Cardiac fibroblast (primary cell): Measurements from ENCODE around the gene CCL13.

Source experiments
- DNase-seq, 2 donors: peaks; one replicate each; pipeline versions ENCODE4 v3.0.0 to v3.0.0-alpha.2; 2010; ENCODE audit warnings: low read depth in 2 of 2
- H3K4me3 ChIP-seq, 2 donors: replicated peaks in 1 of 2; 1 replicate in 1 of 2; 2 replicates in 1 of 2; pipeline ENCODE4 v1.5.1; 2011; ENCODE audit warnings: low read depth in 2 of 2, low read length in 2 of 2, mild to moderate bottlenecking in 2 of 2, moderate library complexity in 1 of 2
- CTCF ChIP-seq: IDR thresholded peaks from one replicate; pipeline ENCODE4 v1.5.1; 2011; ENCODE audit warnings: low read depth, mild to moderate bottlenecking, low read length, inconsistent platforms

Gene CCL13

DNA sequence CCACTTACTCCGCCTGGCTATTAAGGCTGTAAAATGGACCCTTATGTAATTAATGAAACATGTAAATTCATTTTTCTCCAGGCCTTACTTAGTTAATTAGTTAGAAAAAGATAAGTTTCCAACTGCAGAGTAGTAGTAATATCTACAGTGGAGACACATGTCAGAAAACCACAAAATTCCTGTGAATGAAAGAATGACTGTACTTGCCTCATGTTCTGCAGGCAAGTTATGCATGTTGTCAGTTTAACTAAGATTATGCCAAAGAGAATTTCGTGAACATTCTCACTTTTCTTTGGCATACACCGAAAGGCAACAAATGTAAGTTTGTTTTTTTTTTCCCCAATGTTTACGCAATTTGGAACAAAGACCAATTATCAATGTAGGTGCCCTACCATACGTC, 23.6 kb downstream of the CCL13 start:
- DNase-seq, result peak; percentile 38 to 40
- no peak overlapping the region for H3K4me3 ChIP-seq
- no peak for TF ChIP-seq CTCF

- peak; percentile 26 to 67 for DNase-seq
- H3K4me3 ChIP-seq, result no peak overlapping the region
- TF ChIP-seq CTCF, result no peak
These were observed 26.4 kb downstream of the CCL13 start for GRCh38 chr17:34382621-34383124.

DNA sequence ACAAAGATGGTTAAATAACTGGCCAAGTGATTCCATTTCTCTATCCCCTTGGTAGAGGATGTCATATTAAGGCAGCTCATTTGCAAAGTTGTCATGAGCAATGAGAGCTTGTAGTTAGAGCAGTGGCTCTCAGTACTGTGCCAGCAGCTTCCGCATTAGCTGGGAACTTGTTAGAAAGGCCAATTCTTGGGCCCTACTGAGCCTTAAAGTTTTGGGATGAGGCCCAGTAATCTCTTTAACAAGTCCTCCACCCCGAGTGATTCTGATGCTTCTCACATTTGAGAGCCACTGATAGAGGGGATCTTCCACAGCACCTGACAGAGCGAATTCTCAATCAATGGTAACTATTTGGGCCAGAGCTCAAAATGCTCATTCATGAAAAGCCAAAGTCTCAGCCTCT, 26.9 kb downstream of the CCL13 start:
- H3K4me3 ChIP-seq, result no peak overlapping the region

DNA sequence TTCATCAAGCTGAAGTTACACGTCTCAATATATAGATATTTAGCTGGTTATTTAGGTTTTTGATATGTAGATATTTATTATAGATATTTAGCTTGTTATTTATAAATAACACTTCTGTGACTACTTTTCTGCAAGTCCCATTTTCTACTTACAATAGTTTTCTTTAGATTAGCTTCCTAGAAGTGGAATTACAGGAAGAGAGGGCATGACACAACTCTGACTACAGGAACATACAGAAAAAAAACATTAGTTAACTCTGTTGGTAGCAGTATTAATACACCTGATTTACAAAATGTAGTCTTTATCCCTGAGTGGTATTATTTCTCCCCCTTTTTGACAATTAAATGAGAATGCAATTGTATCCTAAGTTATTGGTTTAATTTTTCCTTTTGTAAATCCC, 28.0 kb downstream of the CCL13 start:
- H3K4me3 ChIP-seq, result no peak overlapping the region
- no peak for DNase-seq
- no peak for TF ChIP-seq CTCF

More for the DNA sequence above, 26.9 kb downstream of the CCL13 start:
- DNase-seq, result no peak
- TF ChIP-seq CTCF, result no peak

DNA sequence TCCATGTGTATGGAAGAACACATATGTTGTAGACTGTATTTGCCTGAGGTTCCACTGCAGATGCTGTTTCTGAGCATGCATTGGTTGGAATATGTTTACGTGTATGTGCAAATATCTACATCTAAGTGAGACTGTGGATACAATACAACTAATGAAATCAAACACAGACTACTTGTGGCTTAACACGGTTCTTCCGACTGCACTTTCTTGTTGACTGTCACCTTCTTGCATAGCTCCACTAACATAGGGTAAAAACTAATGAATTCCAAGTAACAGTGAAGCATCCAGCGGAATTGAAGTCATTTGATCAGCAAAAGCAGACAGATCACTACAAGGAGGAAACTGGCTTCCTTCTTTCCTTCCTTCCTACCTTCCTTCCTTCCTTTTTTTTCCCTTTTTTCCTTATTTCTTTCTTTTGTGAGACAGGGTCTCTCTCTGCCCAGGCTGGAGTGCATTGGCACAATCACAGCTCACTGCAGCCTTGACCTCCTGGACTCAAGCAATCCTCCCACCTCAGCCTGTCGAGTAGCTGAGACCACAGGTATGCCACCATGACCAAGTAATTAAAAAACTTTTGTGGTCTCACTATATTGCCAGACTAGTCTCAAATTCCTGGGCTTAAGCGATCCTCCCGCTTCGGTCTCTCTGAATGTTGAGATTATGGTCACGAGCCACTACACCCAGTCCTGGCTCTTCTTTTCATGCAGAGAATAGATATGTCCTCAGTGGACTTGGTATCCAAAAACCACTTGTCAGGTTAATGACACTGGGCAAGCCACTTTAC, 28.7 kb downstream of the CCL13 start:
- TF ChIP-seq CTCF, result no peak
- no peak for DNase-seq
- H3K4me3 ChIP-seq, result no peak overlapping the region

DNA sequence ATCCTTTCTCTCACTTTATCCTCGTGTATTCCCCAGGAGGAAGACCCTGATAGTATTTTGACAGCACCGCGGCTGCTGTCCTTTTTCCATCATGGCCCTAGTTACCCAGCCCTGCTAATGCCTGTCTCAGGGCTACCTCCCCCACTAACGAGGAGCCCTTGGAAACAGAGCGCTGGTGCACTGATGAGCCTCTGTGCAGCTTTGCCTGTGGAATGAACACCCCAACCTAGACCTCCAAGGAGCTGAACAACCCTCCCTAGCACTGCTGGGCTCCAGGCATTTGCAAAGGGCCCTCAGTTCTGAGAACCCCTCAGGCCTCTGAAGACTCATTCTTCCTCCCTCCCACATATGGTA, 30.0 kb downstream of the CCL13 start:
- no peak for DNase-seq
- no peak for TF ChIP-seq CTCF
- no peak overlapping the region for H3K4me3 ChIP-seq
